ENCODE data around the gene CSTF3.

DNA sequence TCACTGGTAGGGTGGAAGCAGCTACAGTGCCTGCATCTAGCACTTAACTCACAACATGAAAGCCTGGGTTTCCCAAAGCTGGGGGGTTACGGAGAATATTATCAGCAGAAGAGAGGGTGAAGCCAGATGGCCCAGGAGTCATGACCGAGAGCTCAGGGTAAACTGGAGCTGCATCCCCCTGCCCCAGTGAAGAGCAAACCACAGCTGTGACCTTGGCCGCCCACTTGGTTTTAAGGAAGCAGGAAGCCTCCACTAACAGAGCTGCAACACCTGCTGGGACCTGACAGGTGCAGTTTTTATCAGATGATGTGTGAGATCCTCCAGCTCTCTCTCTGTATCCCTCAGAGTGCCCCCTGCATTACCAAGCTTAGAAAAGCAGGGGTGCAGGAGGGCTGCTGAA, 101.0 kb downstream of the CSTF3 start:
- TF ChIP-seq, protein P1, sequence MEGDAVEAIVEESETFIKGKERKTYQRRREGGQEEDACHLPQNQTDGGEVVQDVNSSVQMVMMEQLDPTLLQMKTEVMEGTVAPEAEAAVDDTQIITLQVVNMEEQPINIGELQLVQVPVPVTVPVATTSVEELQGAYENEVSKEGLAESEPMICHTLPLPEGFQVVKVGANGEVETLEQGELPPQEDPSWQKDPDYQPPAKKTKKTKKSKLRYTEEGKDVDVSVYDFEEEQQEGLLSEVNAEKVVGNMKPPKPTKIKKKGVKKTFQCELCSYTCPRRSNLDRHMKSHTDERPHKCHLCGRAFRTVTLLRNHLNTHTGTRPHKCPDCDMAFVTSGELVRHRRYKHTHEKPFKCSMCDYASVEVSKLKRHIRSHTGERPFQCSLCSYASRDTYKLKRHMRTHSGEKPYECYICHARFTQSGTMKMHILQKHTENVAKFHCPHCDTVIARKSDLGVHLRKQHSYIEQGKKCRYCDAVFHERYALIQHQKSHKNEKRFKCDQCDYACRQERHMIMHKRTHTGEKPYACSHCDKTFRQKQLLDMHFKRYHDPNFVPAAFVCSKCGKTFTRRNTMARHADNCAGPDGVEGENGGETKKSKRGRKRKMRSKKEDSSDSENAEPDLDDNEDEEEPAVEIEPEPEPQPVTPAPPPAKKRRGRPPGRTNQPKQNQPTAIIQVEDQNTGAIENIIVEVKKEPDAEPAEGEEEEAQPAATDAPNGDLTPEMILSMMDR (IDR thresholded peaks at IDR 0.05; ENCODE audit: low read depth, low read length, poor library complexity, severe bottlenecking), result no peak
- TF ChIP-seq EZH2phosphoT487 (IDR thresholded peaks at IDR 0.05; ENCODE audit: borderline replicate concordance, low read length), result no peak

Measured in DOHH2 (cell line).